BE2C (cell line): ENCODE results near the gene KMT2B.

Experiments used
- DNase-seq: peaks from one replicate; pipeline ENCODE4 v3.0.0-alpha.2; 2020
- H3K27me3 ChIP-seq: fragments of 250-450 bp; sonication (Bioruptor Pico); 2 replicates; pipeline ENCODE4 v1.5.1; 2020; ENCODE audit warnings: mild to moderate bottlenecking
- H3K36me3 ChIP-seq: fragments of 250-450 bp; sonication (Bioruptor Pico); 2 replicates; pipeline ENCODE4 v1.5.1; 2020; ENCODE audit warnings: mild to moderate bottlenecking
- H3K4me1 ChIP-seq: fragments of 250-450 bp; sonication (Bioruptor Pico); 2 replicates; pipeline ENCODE4 v1.5.1; 2020
- H3K4me3 ChIP-seq: 2 replicates; pipeline ENCODE4 v1.5.1; 2011; ENCODE audit warnings: low read depth, low read length
- H3K9me3 ChIP-seq: fragments of 250-450 bp; sonication (Bioruptor Pico); 2 replicates; pipeline ENCODE4 v1.5.1; 2020
- TF ChIP-seq, protein P1 (sequence below): IDR thresholded peaks from 2 replicates; pipeline ENCODE4 v1.5.1; 2012; ENCODE audit warnings: mild to moderate bottlenecking, low read depth, low read length

Gene KMT2B

DNA sequence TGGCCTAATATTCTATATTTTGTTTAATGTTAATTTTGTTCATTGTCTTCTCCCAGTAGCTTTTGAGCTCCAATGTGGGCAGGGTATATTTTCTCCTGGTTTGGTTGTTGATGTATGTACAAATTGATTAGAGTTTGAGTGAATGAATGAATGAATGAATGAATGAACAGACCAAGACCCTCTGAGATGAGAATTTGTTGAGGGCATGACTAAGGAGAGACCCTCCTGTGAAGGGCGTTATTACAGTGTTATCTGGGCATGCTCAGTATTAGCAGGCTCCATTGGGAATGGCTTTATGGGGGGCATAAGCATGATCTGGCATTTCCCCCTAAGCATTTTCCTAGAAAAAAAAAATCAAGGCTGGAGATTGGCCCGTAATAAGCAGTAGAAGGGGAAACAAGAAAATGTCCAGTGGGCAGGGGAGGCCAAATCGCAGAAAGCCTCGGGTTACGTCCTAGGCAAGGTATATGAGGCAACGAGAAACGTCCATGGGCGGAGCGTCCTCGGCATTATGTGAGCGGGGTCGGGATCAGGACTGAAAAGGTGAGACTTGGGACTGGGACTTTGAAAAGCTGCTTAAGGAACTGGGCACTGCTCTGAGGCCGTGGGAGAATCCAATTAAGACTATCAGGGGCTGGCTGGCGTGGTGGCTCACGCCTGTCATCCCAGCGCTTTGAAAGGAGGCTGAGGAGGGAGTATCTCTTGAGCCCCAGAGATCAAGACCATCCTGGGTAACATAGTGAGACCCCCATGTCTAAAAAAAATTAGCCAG is 56.7 kb downstream of the KMT2B start:
- TF ChIP-seq, protein P1, sequence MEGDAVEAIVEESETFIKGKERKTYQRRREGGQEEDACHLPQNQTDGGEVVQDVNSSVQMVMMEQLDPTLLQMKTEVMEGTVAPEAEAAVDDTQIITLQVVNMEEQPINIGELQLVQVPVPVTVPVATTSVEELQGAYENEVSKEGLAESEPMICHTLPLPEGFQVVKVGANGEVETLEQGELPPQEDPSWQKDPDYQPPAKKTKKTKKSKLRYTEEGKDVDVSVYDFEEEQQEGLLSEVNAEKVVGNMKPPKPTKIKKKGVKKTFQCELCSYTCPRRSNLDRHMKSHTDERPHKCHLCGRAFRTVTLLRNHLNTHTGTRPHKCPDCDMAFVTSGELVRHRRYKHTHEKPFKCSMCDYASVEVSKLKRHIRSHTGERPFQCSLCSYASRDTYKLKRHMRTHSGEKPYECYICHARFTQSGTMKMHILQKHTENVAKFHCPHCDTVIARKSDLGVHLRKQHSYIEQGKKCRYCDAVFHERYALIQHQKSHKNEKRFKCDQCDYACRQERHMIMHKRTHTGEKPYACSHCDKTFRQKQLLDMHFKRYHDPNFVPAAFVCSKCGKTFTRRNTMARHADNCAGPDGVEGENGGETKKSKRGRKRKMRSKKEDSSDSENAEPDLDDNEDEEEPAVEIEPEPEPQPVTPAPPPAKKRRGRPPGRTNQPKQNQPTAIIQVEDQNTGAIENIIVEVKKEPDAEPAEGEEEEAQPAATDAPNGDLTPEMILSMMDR, result no peak

DNA sequence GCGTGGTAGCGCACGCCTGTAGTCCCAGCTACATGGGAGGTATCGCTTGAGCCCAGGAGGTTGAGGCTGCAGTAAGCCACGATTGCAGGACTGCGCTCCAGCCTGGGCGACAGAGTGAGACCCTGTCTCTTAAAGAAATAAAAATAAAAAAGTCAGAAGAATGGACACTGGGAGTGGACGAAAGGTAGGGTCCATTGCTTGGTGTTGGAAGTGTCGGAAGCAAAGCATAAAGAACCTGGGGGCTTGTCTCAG is 57.2 kb downstream of the KMT2B start:
- Histone ChIP-seq H3K4me3 (peak overlapping the region; percentile 48), H3K36me3 (no peaks in the 10 kb centered on the region), H3K4me1 (peaks cover 6% of the 10 kb centered on the region), H3K27me3 (no peaks in the 10 kb centered on the region), H3K9me3 (no peaks in the 10 kb centered on the region)
- no peak for DNase-seq
- TF ChIP-seq, protein P1, result no peak

More for the DNA sequence above, 56.7 kb downstream of the KMT2B start:
- Histone ChIP-seq H3K27me3 (no peaks in the 10 kb centered on the region), H3K4me3 (peak overlapping the region; percentile 48), H3K9me3 (no peaks in the 10 kb centered on the region), H3K36me3 (no peaks in the 10 kb centered on the region), H3K4me1 (peaks cover 6% of the 10 kb centered on the region)
- no peak for DNase-seq

DNA sequence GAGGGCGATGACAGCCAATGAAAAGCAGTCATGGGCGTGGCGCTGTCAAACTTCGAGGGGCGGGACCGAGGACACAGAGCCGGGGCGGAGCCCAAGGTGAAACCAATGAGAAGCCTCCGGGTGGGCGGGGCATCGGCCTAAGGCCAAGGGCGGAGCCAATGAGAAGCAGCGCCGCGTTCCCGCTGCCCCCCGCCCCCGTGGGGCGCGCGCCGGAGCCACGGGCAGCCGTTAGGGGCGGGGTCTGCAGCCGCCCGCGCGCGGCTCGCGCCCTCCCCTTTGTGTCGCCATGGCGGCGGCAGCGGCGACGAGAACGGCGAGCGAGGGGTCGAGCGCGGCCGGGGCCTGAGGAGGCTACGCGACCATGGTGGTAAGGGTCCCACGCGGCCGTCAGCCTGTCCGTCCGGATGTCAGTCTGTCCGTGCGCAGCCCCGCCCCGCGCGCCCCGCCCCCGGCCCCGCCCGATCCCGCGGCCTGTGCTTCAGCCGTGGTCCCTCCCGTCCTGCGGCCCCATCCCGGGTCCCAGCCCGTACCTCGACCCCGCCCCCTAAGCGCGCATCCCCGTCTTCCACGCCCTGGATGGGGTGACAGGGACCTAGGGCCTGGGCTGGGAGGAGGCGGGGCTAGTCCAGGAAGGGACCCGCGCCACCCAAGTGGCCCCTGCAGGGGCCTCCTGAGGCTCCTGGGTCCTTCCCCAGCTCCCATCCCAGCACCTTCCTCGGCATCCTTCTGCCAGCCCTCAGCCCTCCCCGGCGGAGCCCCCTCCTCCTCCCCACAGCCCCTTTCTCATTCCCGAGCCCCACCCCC is 57.7 kb downstream of the KMT2B start, which contains the start of gene ARHGAP33:
ARHGAP33 (plus strand) TSS at position 267 of the 804 bp plus-strand sequence; CDS start at position 362, 95 bp downstream.
- no peaks in the 10 kb centered on the region for H3K36me3 ChIP-seq
- H3K9me3 ChIP-seq, result no peaks in the 10 kb centered on the region
- DNase-seq, result peak; percentile 100
- peak within 1 kb of the TSS; percentile 68 for H3K4me3 ChIP-seq
- peaks cover 6% of the 10 kb centered on the region for H3K4me1 ChIP-seq
- H3K27me3 ChIP-seq, result no peaks in the 10 kb centered on the region
- TF ChIP-seq, protein P1, result no peak

DNA sequence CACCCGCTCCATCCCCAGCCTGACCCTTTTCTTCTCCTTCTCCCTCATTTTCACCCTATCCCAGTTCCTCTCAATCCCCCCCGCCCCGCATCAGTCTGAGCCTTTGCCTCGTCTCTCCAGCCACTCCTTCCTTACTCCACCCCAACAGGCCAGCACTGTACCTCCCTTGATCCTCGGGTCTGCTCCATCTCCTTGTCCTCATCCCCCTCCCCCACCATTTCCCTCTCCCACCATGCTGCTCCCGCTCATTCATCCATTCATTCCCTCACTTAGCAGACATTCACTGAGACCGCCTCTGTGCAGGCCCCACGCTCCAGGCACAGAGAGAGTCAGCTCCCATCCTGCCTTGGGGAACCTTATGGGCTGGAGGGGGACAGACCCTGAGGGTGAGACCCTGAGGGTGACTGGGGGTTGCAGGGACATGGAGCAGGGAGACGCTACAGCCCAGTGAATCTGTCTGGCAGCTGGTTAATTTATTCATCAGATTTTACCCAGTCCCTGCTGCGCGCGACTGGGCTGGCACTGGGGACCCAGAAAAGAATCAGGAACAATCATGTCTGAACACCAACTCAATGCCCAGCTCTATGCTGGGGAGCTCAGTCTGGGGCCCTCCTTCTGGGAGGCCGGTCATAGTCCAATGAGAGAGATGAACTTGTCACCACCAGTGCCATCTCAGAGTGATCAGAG is 58.4 kb downstream of the KMT2B start:
- peaks cover 6% of the 10 kb centered on the region for H3K4me1 ChIP-seq
- DNase-seq, result peak; percentile 39
- no peaks in the 10 kb centered on the region for H3K9me3 ChIP-seq
- no peaks in the 10 kb centered on the region for H3K27me3 ChIP-seq
- no peaks in the 10 kb centered on the region for H3K36me3 ChIP-seq
- TF ChIP-seq, protein P1, result no peak
- peak overlapping the region; percentile 68 for H3K4me3 ChIP-seq

DNA sequence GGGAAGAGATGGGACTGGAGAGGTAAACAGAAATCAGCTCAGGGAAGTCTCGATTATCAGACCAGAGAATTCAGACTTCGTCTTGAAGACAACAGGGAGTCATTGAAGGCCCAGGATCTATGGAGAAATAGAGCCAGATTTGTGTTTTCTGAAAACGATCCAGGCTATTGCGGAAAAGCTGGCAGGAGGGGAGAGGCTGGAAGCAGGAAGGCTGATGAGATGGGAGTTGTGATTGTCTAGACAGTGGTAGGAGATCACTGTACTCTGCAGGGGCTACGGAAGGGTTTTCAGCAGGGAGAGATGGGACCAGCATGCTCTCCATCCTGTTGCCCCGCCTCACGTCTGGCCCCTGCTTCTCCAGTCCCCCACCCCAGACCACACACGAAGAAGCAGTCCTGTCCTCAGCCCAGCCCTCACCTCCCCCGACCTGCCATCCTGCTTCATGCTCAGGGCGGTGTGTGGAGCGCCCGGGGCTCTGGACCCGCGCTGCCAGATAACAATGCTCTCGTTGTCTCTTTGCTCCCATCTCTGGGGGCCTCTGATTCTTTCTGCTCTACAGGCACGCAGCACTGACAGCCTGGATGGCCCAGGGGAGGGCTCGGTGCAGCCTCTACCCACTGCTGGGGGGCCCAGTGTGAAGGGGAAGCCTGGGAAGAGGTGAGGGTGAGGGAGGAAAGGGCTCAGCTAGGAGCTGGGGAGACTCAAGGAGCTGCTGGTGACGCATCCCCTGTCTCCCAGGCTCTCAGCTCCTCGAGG is 59.5 kb downstream of the KMT2B start:
- no peaks in the 10 kb centered on the region for H3K27me3 ChIP-seq

More for the DNA sequence above, 59.5 kb downstream of the KMT2B start:
- H3K36me3 ChIP-seq, result peaks cover 2% of the 10 kb centered on the region; the same call in 1 of the 2 replicates
- TF ChIP-seq, protein P1, result no peak
- no peaks in the 10 kb centered on the region for H3K9me3 ChIP-seq
- no peak overlapping the region for H3K4me3 ChIP-seq
- no peak for DNase-seq
- peaks cover 6% of the 10 kb centered on the region for H3K4me1 ChIP-seq
